Hepatocyte (in vitro differentiated cells): ENCODE data around the gene TBC1D21. TPM values are rescaled to one million over a fixed set of nuclear protein-coding genes. Genes with fewer than 3 reads are reported as not detected.

ENCODE experiments used
- DNase-seq: peaks from one replicate; pipeline ENCODE4 v3.0.0-alpha.2; 2016; ENCODE audit warnings: low spot score
- H2AFZ ChIP-seq: fragments of 200-600 bp; sonication (generic); 2 replicates; pipeline ENCODE4 v1.6.0; 2016; ENCODE audit warnings: antibody characterized with exemption, mild to moderate bottlenecking
- H3K27ac ChIP-seq: fragments of 200-600 bp; sonication (generic); 2 replicates; pipeline ENCODE4 v1.5.1; 2016; ENCODE audit warnings: mild to moderate bottlenecking
- H3K27me3 ChIP-seq: fragments of 200-600 bp; sonication (generic); 2 replicates; pipeline ENCODE4 v1.6.1; 2016
- H3K36me3 ChIP-seq: fragments of 200-600 bp; sonication (generic); replicated peaks from 2 replicates; pipeline ENCODE4 v1.5.1; 2016; ENCODE audit warnings: low read depth; ENCODE audit not compliant: insufficient read depth
- H3K4me1 ChIP-seq: fragments of 200-600 bp; sonication (generic); 2 replicates; pipeline ENCODE4 v1.5.1; 2016; ENCODE audit warnings: mild to moderate bottlenecking, moderate library complexity; ENCODE audit not compliant: insufficient read depth
- H3K4me2 ChIP-seq: fragments of 200-600 bp; sonication (generic); 2 replicates; pipeline ENCODE4 v1.6.0; 2016
- H3K4me3 ChIP-seq: fragments of 200-600 bp; sonication (generic); 2 replicates; pipeline ENCODE4 v1.5.1; 2016; ENCODE audit warnings: mild to moderate bottlenecking
- H3K79me2 ChIP-seq: fragments of 200-600 bp; sonication (generic); 2 replicates; pipeline ENCODE4 v1.6.0; 2017; ENCODE audit warnings: mild to moderate bottlenecking
- H3K9me2 ChIP-seq: fragments of 200-600 bp; sonication (generic); replicated peaks from 2 replicates; pipeline ENCODE4 v1.6.0; 2017; ENCODE audit warnings: mild to moderate bottlenecking; ENCODE audit not compliant: insufficient read depth
- H3K9me3 ChIP-seq: fragments of 200-600 bp; sonication (generic); 2 replicates; pipeline ENCODE4 v1.5.1; 2016; ENCODE audit warnings: low read depth, mild to moderate bottlenecking
- H4K20me1 ChIP-seq: fragments of 200-600 bp; sonication (generic); 2 replicates; pipeline ENCODE4 v1.6.0; 2016; ENCODE audit warnings: mild to moderate bottlenecking; ENCODE audit not compliant: insufficient read depth, poor library complexity, severe bottlenecking
- CTCF ChIP-seq: fragments of 200-600 bp; sonication (generic); IDR thresholded peaks from 2 replicates; pipeline ENCODE4 v1.5.1; 2016; ENCODE audit warnings: antibody characterized with exemption, mild to moderate bottlenecking; ENCODE audit not compliant: poor library complexity
- EZH2 ChIP-seq: fragments of 200-600 bp; sonication (generic); IDR thresholded peaks from 2 replicates; pipeline ENCODE4 v1.6.1; 2016; ENCODE audit warnings: antibody characterized with exemption, mild to moderate bottlenecking, borderline replicate concordance
- EZH2phosphoT487 ChIP-seq: fragments of 200-600 bp; sonication (generic); IDR thresholded peaks from one replicate; pipeline ENCODE4 v1.6.1; 2018; ENCODE audit warnings: antibody characterized with exemption, mild to moderate bottlenecking, low read depth, moderate library complexity; ENCODE audit not compliant: unreplicated experiment, severe bottlenecking
- WGBS: methylation state at CpG from one replicate; pipeline ENCODE4 v1.1.6; 2016; ENCODE audit warnings: low lambda C conversion rate; ENCODE audit errors: missing lambda C conversion rate; 5-methylcytosine and 5-hydroxymethylcytosine counted together
- polyA plus RNA-seq: library from polyadenylated mRNA; unstranded; fragments of >200 nt; fragmentation: Nextera tagmentation; extraction: Ambion mirVana; gene quantifications from 2 replicates; pipeline ENCODE4 v1.2.1, GENCODE V29; 2016
- total RNA-seq: library from RNA; depleted of rRNA; stranded (reverse); fragments of >200 nt; gene quantifications from 2 replicates; pipeline ENCODE4 v1.2.3, GENCODE V29; 2014

Gene TBC1D21
- total and polyA plus RNA-seq, 2 experiments from 2014 or later = not detected

- DNase-seq = no peak
- 85% methylated on average over 2 of the region's 2 CpGs for WGBS
- H3K4me1 ChIP-seq = no peaks in the 10 kb centered on the region
- H3K4me2 ChIP-seq = no peak overlapping the region
- H3K9me3 ChIP-seq = no peaks in the 10 kb centered on the region
- TF ChIP-seq CTCF (no peak), EZH2phosphoT487 (no peak), EZH2 (no peak)
- H4K20me1 ChIP-seq = no peaks in the 10 kb centered on the region
- H3K79me2 ChIP-seq = no peaks in the 10 kb centered on the region
- no peak overlapping the region for H3K27ac ChIP-seq
- H3K36me3 ChIP-seq = no peaks in the 10 kb centered on the region
- H3K4me3 ChIP-seq = no peak overlapping the region
- H3K9me2 ChIP-seq = no peaks in the 10 kb centered on the region
- no peak overlapping the region for H2AFZ ChIP-seq
- H3K27me3 ChIP-seq = peaks cover 17% of the 10 kb centered on the region
Observed at GRCh38 chr15:73845507-73845906, 27.9 kb upstream of the TBC1D21 start.

- Histone ChIP-seq H3K4me1 (no peaks in the 10 kb centered on the region), H3K27ac (no peak overlapping the region), H3K9me2 (no peaks in the 10 kb centered on the region), H3K27me3 (peaks cover 13% of the 10 kb centered on the region), H3K36me3 (no peaks in the 10 kb centered on the region), H3K4me3 (no peak overlapping the region), H3K79me2 (no peaks in the 10 kb centered on the region), H3K4me2 (no peak overlapping the region), H3K9me3 (no peaks in the 10 kb centered on the region), H2AFZ (no peak overlapping the region), H4K20me1 (no peaks in the 10 kb centered on the region)
- TF ChIP-seq EZH2 = no peak
- 93% methylated on average over 3 of the region's 3 CpGs for WGBS
- no peak for DNase-seq
Observed at GRCh38 chr15:73845907-73846306, 27.5 kb upstream of the TBC1D21 start.

DNA sequence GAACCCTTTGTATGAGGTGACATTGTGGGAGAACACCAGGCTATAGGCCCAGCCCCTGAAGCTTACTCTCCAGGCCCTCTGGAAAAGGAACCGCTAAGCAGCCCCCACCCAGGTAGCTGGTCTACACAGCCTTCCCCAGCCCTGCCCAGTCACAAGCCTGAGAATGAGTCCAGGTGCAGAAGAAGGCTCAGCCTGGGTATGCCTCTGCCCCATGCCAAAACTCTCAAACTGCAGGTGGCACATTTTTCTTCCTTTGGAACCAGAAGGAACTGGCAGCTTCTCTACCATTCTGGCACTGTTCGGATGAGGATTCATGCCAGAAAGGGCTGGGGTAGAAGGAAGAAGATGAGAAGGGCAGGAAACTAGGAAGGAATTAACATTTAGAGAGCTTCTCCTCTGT, 23.7 kb upstream of the TBC1D21 start:
- 98% methylated on average over 2 of the region's 2 CpGs for WGBS
- Histone ChIP-seq H3K4me2 (no peak overlapping the region), H3K4me3 (no peak overlapping the region), H3K79me2 (no peaks in the 10 kb centered on the region), H2AFZ (no peak overlapping the region), H3K27me3 (peaks cover under 1% of the 10 kb centered on the region), H3K9me2 (no peaks in the 10 kb centered on the region), H3K27ac (no peak overlapping the region), H4K20me1 (no peaks in the 10 kb centered on the region), H3K9me3 (no peaks in the 10 kb centered on the region), H3K36me3 (no peaks in the 10 kb centered on the region), H3K4me1 (no peaks in the 10 kb centered on the region)
- no peak for DNase-seq
- TF ChIP-seq EZH2phosphoT487 (no peak), CTCF (no peak), EZH2 (no peak)

DNA sequence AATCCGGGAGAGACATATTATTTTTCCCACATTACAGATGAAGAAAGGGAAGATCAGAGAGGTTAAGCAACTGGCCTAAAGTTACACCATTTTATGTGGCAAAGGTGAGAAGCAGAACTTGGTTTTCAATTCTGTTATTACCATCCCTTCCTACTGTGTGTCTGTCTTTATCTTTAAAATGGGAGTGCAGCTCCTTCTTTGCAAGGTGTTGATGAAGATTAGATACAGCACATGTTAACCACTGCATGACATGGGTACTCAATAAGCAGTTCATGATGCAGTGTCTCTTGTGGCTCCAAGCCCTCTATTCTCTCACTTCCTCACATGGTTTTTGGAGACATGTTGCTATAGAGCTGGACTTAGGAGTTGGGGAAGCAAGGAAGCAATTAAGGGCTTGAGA, 23.1 kb upstream of the TBC1D21 start:
- Histone ChIP-seq H3K36me3 (no peaks in the 10 kb centered on the region), H3K79me2 (no peaks in the 10 kb centered on the region), H3K4me3 (no peak overlapping the region), H3K27me3 (peaks cover 3% of the 10 kb centered on the region), H4K20me1 (no peaks in the 10 kb centered on the region), H3K4me1 (no peaks in the 10 kb centered on the region), H3K27ac (no peak overlapping the region), H3K4me2 (no peak overlapping the region), H2AFZ (no peak overlapping the region), H3K9me2 (no peaks in the 10 kb centered on the region), H3K9me3 (no peaks in the 10 kb centered on the region)
- TF ChIP-seq EZH2phosphoT487 (no peak), CTCF (no peak), EZH2 (no peak)
- 63% methylated on average over 1 of the region's 1 CpG for WGBS
- DNase-seq = no peak
